ENCODE results near the gene HPCA.

Gene HPCA

DNA sequence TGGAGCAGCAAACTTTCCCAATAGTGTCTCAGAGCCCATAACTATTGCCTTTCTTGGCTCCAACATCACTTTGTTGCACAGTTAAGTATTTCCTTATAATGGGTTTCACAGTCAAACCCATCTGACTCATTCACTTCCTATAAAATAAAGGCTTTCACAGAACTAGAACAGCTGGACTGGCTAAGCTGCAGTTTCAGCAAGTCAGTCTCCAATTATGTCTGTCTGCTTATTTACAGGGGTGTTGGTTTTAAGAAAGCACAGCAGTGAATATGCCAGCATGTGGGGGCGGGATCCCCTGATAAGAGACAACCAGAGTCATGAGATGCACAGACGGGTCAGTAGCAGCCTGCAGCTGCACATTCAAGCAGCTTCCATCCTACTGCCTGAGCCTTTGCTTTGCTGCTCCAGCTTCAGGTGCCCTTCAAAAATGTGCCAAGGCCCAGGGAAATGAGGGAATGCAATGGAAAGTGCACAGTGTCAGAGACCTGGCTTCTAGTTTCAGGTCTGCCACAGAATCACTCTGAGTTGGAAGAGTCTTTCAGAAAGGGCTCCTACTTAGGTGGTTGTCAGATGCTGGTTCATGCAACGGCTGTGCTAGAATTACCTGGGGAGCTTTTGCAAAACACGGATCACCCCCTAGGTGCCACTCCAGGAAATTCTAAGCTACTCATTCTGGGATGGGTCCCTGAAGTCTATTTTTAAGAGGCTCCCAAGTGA lies 53.5 kb downstream of the HPCA start:
- H3K4ac ChIP-seq (ENCODE audit: low read depth, low read length): no peak overlapping the region
- H3K9ac ChIP-seq (ENCODE audit: low read length): no peak overlapping the region
- no CpG with 5 or more reads among the region's 4 CpGs for WGBS (ENCODE audit: extremely low coverage, insufficient coverage, insufficient read length)
- no peak overlapping the region for H3K4me3 ChIP-seq (ENCODE audit: low read depth, low read length)
- no peak overlapping the region for H4K91ac ChIP-seq (ENCODE audit: low read depth, low read length)
- H3K27me3 ChIP-seq (ENCODE audit: insufficient read depth, low read length): no peaks in the 10 kb centered on the region
- no peak overlapping the region for H2AK5ac ChIP-seq (ENCODE audit: low read length)
- H2AFZ ChIP-seq (ENCODE audit: insufficient read depth, low read length, poor library complexity): no peak overlapping the region
- H3K36me3 ChIP-seq (ENCODE audit: control insufficient read depth in 1 of 2, insufficient read depth in 2 of 2, low read length in 2 of 2): peaks cover 30 to 45% of the 10 kb centered on the region in 2 experiments
- no peak overlapping the region for H3K14ac ChIP-seq (ENCODE audit: low read length)
- H4K8ac ChIP-seq (ENCODE audit: low read depth, low read length): no peak overlapping the region
- DNase-seq: no peak
- peaks cover 1% of the 10 kb centered on the region for H3K79me1 ChIP-seq (ENCODE audit: low read length)
- H3K23ac ChIP-seq (ENCODE audit: low read length): peak overlapping the region; percentile 3
- no peak overlapping the region for H3K27ac ChIP-seq (ENCODE audit: low read depth, low read length)
- no peak overlapping the region for H2BK5ac ChIP-seq (ENCODE audit: low read depth, low read length, poor library complexity)
- H3K79me2 ChIP-seq (ENCODE audit: control insufficient read depth, insufficient read depth, low read length, poor library complexity): no peaks in the 10 kb centered on the region
- H3K18ac ChIP-seq (ENCODE audit: low read length): no peak overlapping the region
- H3K4me2 ChIP-seq (ENCODE audit: low read length): no peak overlapping the region
- no peak overlapping the region for H4K12ac ChIP-seq (ENCODE audit: low read depth, low read length)
- no peaks in the 10 kb centered on the region for H3K9me3 ChIP-seq (ENCODE audit: insufficient read depth, low read depth, low read length)
- no peak overlapping the region for H2BK12ac ChIP-seq (ENCODE audit: low read length)
- H3K4me1 ChIP-seq (ENCODE audit: control insufficient read depth in 1 of 2, insufficient read depth in 2 of 2, low read length in 2 of 2): peaks cover 0 to 2% of the 10 kb centered on the region in 2 experiments
- H2BK120ac ChIP-seq (ENCODE audit: insufficient read depth, low read length, poor library complexity): no peak overlapping the region

- H3K14ac ChIP-seq (ENCODE audit: low read length): no peak overlapping the region
- H3K9me3 ChIP-seq (ENCODE audit: insufficient read depth, low read depth, low read length): no peaks in the 10 kb centered on the region
- no peaks in the 10 kb centered on the region for H3K79me2 ChIP-seq (ENCODE audit: control insufficient read depth, insufficient read depth, low read length, poor library complexity)
- H3K4ac ChIP-seq (ENCODE audit: low read depth, low read length): no peak overlapping the region
- H3K23ac ChIP-seq (ENCODE audit: low read length): no peak overlapping the region
- H2BK12ac ChIP-seq (ENCODE audit: low read length): no peak overlapping the region
- no peak for DNase-seq
- H2BK120ac ChIP-seq (ENCODE audit: insufficient read depth, low read length, poor library complexity): no peak overlapping the region
- H3K4me2 ChIP-seq (ENCODE audit: low read length): no peak overlapping the region
- H3K27me3 ChIP-seq (ENCODE audit: insufficient read depth, low read length): no peaks in the 10 kb centered on the region
- no peaks in the 10 kb centered on the region for H3K79me1 ChIP-seq (ENCODE audit: low read length)
- peaks cover 25 to 43% of the 10 kb centered on the region in 2 experiments for H3K36me3 ChIP-seq (ENCODE audit: control insufficient read depth in 1 of 2, insufficient read depth in 2 of 2, low read length in 2 of 2)
- H4K8ac ChIP-seq (ENCODE audit: low read depth, low read length): no peak overlapping the region
- H4K12ac ChIP-seq (ENCODE audit: low read depth, low read length): no peak overlapping the region
- no peak overlapping the region for H2BK5ac ChIP-seq (ENCODE audit: low read depth, low read length, poor library complexity)
- no peak overlapping the region for H4K91ac ChIP-seq (ENCODE audit: low read depth, low read length)
- H3K9ac ChIP-seq (ENCODE audit: low read length): peak overlapping the region; percentile 27
- H3K27ac ChIP-seq (ENCODE audit: low read depth, low read length): no peak overlapping the region
- no peaks in the 10 kb centered on the region for H3K4me1 ChIP-seq (ENCODE audit: control insufficient read depth in 1 of 2, insufficient read depth in 2 of 2, low read length in 2 of 2)
- no peak overlapping the region for H3K18ac ChIP-seq (ENCODE audit: low read length)
- no peak overlapping the region for H2AK5ac ChIP-seq (ENCODE audit: low read length)
- H2AFZ ChIP-seq (ENCODE audit: insufficient read depth, low read length, poor library complexity): no peak overlapping the region
- no peak overlapping the region for H3K4me3 ChIP-seq (ENCODE audit: low read depth, low read length)
These were observed 57.9 kb downstream of the HPCA start for GRCh38 chr1:32944180-32944579.
